ENCODE results near the gene RUNX2.

RUNX2 gene

GRCh38 chr6:45513213-45513618, 185.1 kb downstream of the RUNX2 start:
- Histone ChIP-seq H3K27me3 (ENCODE audit: insufficient read depth, low read depth) (no peaks in the 10 kb centered on the region), H3K36me3 (ENCODE audit: insufficient read depth) (no peaks in the 10 kb centered on the region; the same call in 1 of the 2 replicates), H3K4me1 (ENCODE audit: low read depth, poor library complexity, severe bottlenecking) (peaks cover 25% of the 10 kb centered on the region), H3K4me2 (no peak overlapping the region), H2AFZ (ENCODE audit: low read depth) (no peak overlapping the region), H3K79me2 (ENCODE audit: insufficient read depth, low read depth) (peaks cover 39% of the 10 kb centered on the region; the same call in 1 of the 2 replicates), H3K27ac (no peak overlapping the region), H3K9ac (no peak overlapping the region), H3K4me3 (IDR thresholded peaks at IDR 0.05; ENCODE audit: insufficient read depth, low read depth, low read length) (no peak overlapping the region), H4K20me1 (ENCODE audit: insufficient read depth) (peaks cover 4% of the 10 kb centered on the region; the same call in 1 of the 2 replicates)
- TF ChIP-seq, protein P1, sequence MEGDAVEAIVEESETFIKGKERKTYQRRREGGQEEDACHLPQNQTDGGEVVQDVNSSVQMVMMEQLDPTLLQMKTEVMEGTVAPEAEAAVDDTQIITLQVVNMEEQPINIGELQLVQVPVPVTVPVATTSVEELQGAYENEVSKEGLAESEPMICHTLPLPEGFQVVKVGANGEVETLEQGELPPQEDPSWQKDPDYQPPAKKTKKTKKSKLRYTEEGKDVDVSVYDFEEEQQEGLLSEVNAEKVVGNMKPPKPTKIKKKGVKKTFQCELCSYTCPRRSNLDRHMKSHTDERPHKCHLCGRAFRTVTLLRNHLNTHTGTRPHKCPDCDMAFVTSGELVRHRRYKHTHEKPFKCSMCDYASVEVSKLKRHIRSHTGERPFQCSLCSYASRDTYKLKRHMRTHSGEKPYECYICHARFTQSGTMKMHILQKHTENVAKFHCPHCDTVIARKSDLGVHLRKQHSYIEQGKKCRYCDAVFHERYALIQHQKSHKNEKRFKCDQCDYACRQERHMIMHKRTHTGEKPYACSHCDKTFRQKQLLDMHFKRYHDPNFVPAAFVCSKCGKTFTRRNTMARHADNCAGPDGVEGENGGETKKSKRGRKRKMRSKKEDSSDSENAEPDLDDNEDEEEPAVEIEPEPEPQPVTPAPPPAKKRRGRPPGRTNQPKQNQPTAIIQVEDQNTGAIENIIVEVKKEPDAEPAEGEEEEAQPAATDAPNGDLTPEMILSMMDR (conservative IDR thresholded peaks at IDR 0.05; ENCODE audit: low read depth, low read length), result no peak

DNA sequence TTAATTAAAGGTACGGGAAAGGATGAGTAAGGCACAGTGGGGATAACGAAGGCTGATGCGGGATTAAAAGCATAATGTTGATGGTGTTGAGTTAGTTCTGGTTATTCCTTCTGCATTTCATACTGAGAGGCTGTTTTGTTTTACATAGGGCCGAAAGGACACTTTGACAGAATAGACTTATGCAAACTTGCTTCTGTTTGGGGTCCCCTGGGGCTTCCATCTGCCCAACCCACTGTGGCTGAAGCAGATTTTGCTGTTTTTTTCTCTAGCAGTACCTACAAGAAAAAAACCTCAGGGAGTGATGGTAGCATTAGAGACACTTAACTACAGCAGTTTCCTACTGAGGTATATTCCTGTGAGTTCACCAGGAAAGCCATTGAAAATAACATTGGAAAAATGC, 185.7 kb downstream of the RUNX2 start:
- Histone ChIP-seq H3K79me2 (ENCODE audit: insufficient read depth, low read depth) (peaks cover 41% of the 10 kb centered on the region; the same call in 1 of the 2 replicates), H3K27ac (no peak overlapping the region), H3K36me3 (ENCODE audit: insufficient read depth) (peaks cover 3% of the 10 kb centered on the region; the same call in 1 of the 2 replicates), H3K4me3 (IDR thresholded peaks at IDR 0.05; ENCODE audit: insufficient read depth, low read depth, low read length) (no peak overlapping the region), H4K20me1 (ENCODE audit: insufficient read depth) (peaks cover 4% of the 10 kb centered on the region; the same call in 1 of the 2 replicates), H3K4me1 (ENCODE audit: low read depth, poor library complexity, severe bottlenecking) (peaks cover 27% of the 10 kb centered on the region), H2AFZ (ENCODE audit: low read depth) (no peak overlapping the region), H3K9ac (no peak overlapping the region), H3K27me3 (ENCODE audit: insufficient read depth, low read depth) (no peaks in the 10 kb centered on the region), H3K4me2 (no peak overlapping the region)
- TF ChIP-seq, protein P1 (conservative IDR thresholded peaks at IDR 0.05; ENCODE audit: low read depth, low read length), result no peak

- Histone ChIP-seq H3K27me3 (ENCODE audit: insufficient read depth, low read depth) (no peaks in the 10 kb centered on the region), H3K79me2 (ENCODE audit: insufficient read depth, low read depth) (peaks cover 36% of the 10 kb centered on the region; the same call in 1 of the 2 replicates), H3K4me3 (IDR thresholded peaks at IDR 0.05; ENCODE audit: insufficient read depth, low read depth, low read length) (no peak overlapping the region), H3K9ac (no peak overlapping the region), H4K20me1 (ENCODE audit: insufficient read depth) (peaks cover 4% of the 10 kb centered on the region; the same call in 1 of the 2 replicates), H3K4me1 (ENCODE audit: low read depth, poor library complexity, severe bottlenecking) (peaks cover 34% of the 10 kb centered on the region), H3K36me3 (ENCODE audit: insufficient read depth) (peaks cover 3% of the 10 kb centered on the region; the same call in 1 of the 2 replicates), H3K4me2 (no peak overlapping the region), H2AFZ (ENCODE audit: low read depth) (no peak overlapping the region), H3K27ac (no peak overlapping the region)
- TF ChIP-seq, protein P1 (conservative IDR thresholded peaks at IDR 0.05; ENCODE audit: low read depth, low read length), result no peak
Observed at GRCh38 chr6:45514454-45515230, 186.5 kb downstream of the RUNX2 start.

- H3K27me3 ChIP-seq (ENCODE audit: insufficient read depth, low read depth), result no peaks in the 10 kb centered on the region
- no peak overlapping the region for H3K9ac ChIP-seq
- TF ChIP-seq, protein P1 (conservative IDR thresholded peaks at IDR 0.05; ENCODE audit: low read depth, low read length), result no peak
- no peak overlapping the region for H2AFZ ChIP-seq (ENCODE audit: low read depth)
- H3K4me2 ChIP-seq, result no peak overlapping the region
- H3K4me1 ChIP-seq (ENCODE audit: low read depth, poor library complexity, severe bottlenecking), result peaks cover 67% of the 10 kb centered on the region
- H3K27ac ChIP-seq, result no peak overlapping the region
- H3K4me3 ChIP-seq (IDR thresholded peaks at IDR 0.05; ENCODE audit: insufficient read depth, low read depth, low read length), result no peak overlapping the region
- H3K79me2 ChIP-seq (ENCODE audit: insufficient read depth, low read depth), result peaks cover 53% of the 10 kb centered on the region
- peaks cover 11% of the 10 kb centered on the region; the same call in 1 of the 2 replicates for H3K36me3 ChIP-seq (ENCODE audit: insufficient read depth)
- peaks cover 4% of the 10 kb centered on the region; the same call in 1 of the 2 replicates for H4K20me1 ChIP-seq (ENCODE audit: insufficient read depth)
Observed at GRCh38 chr6:45518013-45518720, 190.0 kb downstream of the RUNX2 start.
